Measurements from ENCODE around the gene HS2ST1. TPM values are rescaled to one million over a fixed set of nuclear protein-coding genes. Genes with fewer than 3 reads are reported as not detected.

HS2ST1 gene
- total and polyA plus RNA-seq, 2 donors (not counting 1 experiment from before 2014, with no cell fraction given): 19.2 to 22.5 TPM

GRCh38 chr1:86990826-86991225, 76.4 kb downstream of the HS2ST1 start:
- no peak overlapping the region for H2AFZ ChIP-seq (ENCODE audit: low read length)
- H3K79me2 ChIP-seq (ENCODE audit: control insufficient read depth, insufficient read depth, low read length): no peaks in the 10 kb centered on the region
- no peak overlapping the region for H3K4me2 ChIP-seq (ENCODE audit: extremely low read depth, insufficient read depth, low read length)
- no peak overlapping the region for H3K27ac ChIP-seq (ENCODE audit: insufficient read depth, low read length)
- no peaks in the 10 kb centered on the region for H3K27me3 ChIP-seq (ENCODE audit: control insufficient read depth, insufficient read depth, low read length)
- no peaks in the 10 kb centered on the region for H4K20me1 ChIP-seq (ENCODE audit: control insufficient read depth, extremely low read depth, insufficient read depth, low read length)
- no peak overlapping the region for H3K4me3 ChIP-seq (replicated peaks in 1 of 4; ENCODE audit: control extremely low read depth in 1 of 4, insufficient read depth in 1 of 4, low read depth in 3 of 4, low read length in 4 of 4)
- H3K9ac ChIP-seq (ENCODE audit: insufficient read depth, low read length): no peak overlapping the region
- H3K9me3 ChIP-seq (ENCODE audit: control insufficient read depth, insufficient read depth, low read depth, low read length): no peaks in the 10 kb centered on the region
- TF ChIP-seq EZH2 (IDR thresholded peaks at IDR 0.05; ENCODE audit: low read length, missing control alignments) (no peak), CTCF (conservative IDR thresholded peaks at IDR 0.05 in 1 of 2, IDR thresholded peaks at IDR 0.05 in 1 of 2; ENCODE audit: low read depth in 1 of 2, low read length in 2 of 2) (no peak)
- H3K36me3 ChIP-seq (ENCODE audit: control insufficient read depth, insufficient read depth, low read length): no peaks in the 10 kb centered on the region
- no peaks in the 10 kb centered on the region for H3K4me1 ChIP-seq (ENCODE audit: control insufficient read depth, extremely low read depth, insufficient read depth, low read length)
- DNase-seq (ENCODE audit: low read depth in 2 of 2): no peak

DNA sequence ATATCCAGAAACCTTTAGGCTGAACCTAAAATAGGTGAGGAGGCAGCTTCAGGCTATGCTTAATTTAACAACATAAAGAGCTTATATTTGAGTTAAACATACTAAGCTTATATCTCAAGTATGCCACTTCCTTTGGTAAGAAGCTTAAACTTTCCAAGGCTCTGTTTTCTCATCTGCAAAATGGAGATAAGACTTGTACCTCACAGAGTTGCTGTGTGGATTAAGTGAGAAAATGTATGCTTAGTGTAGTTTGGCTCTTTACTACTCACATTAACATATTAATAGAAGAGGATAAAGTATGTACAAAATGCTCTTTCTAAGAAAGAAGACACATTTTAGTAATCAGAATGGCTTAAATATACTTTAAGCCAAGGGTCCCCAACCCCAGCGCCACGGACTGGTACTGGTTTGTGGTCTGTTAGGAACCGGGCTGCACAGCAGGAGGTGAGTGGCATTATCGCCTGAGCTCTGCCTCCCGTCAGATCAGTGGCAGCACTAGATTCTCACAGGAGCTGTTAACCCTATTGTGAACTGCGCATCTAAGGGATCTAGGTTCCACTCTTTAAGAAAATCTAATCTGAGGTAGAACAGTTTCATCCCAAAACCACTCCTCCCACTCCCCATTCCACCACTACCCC, 77.2 kb downstream of the HS2ST1 start:
- Histone ChIP-seq H3K27ac (ENCODE audit: insufficient read depth, low read length) (no peak overlapping the region), H3K9ac (ENCODE audit: insufficient read depth, low read length) (no peak overlapping the region), H3K4me3 (replicated peaks in 1 of 4; ENCODE audit: control extremely low read depth in 1 of 4, insufficient read depth in 1 of 4, low read depth in 3 of 4, low read length in 4 of 4) (no peak overlapping the region), H3K27me3 (ENCODE audit: control insufficient read depth, insufficient read depth, low read length) (no peaks in the 10 kb centered on the region), H3K79me2 (ENCODE audit: control insufficient read depth, insufficient read depth, low read length) (no peaks in the 10 kb centered on the region), H2AFZ (ENCODE audit: low read length) (no peak overlapping the region), H3K4me1 (ENCODE audit: control insufficient read depth, extremely low read depth, insufficient read depth, low read length) (no peaks in the 10 kb centered on the region), H4K20me1 (ENCODE audit: control insufficient read depth, extremely low read depth, insufficient read depth, low read length) (no peaks in the 10 kb centered on the region), H3K9me3 (ENCODE audit: control insufficient read depth, insufficient read depth, low read depth, low read length) (no peaks in the 10 kb centered on the region), H3K4me2 (ENCODE audit: extremely low read depth, insufficient read depth, low read length) (no peak overlapping the region), H3K36me3 (ENCODE audit: control insufficient read depth, insufficient read depth, low read length) (no peaks in the 10 kb centered on the region)
- TF ChIP-seq CTCF (conservative IDR thresholded peaks at IDR 0.05 in 1 of 2, IDR thresholded peaks at IDR 0.05 in 1 of 2; ENCODE audit: low read depth in 1 of 2, low read length in 2 of 2): no peak
- TF ChIP-seq EZH2 (IDR thresholded peaks at IDR 0.05; ENCODE audit: low read length, missing control alignments): no peak
- DNase-seq (ENCODE audit: low read depth in 2 of 2): no peak

GRCh38 chr1:86992861-86993260, 78.4 kb downstream of the HS2ST1 start:
- Histone ChIP-seq H3K79me2 (ENCODE audit: control insufficient read depth, insufficient read depth, low read length) (no peaks in the 10 kb centered on the region), H4K20me1 (ENCODE audit: control insufficient read depth, extremely low read depth, insufficient read depth, low read length) (no peaks in the 10 kb centered on the region), H2AFZ (ENCODE audit: low read length) (no peak overlapping the region), H3K27ac (ENCODE audit: insufficient read depth, low read length) (no peak overlapping the region), H3K9ac (ENCODE audit: insufficient read depth, low read length) (no peak overlapping the region), H3K4me3 (replicated peaks in 1 of 4; ENCODE audit: control extremely low read depth in 1 of 4, insufficient read depth in 1 of 4, low read depth in 3 of 4, low read length in 4 of 4) (no peak overlapping the region), H3K4me2 (ENCODE audit: extremely low read depth, insufficient read depth, low read length) (no peak overlapping the region), H3K36me3 (ENCODE audit: control insufficient read depth, insufficient read depth, low read length) (no peaks in the 10 kb centered on the region), H3K4me1 (ENCODE audit: control insufficient read depth, extremely low read depth, insufficient read depth, low read length) (no peaks in the 10 kb centered on the region), H3K9me3 (ENCODE audit: control insufficient read depth, insufficient read depth, low read depth, low read length) (no peaks in the 10 kb centered on the region), H3K27me3 (ENCODE audit: control insufficient read depth, insufficient read depth, low read length) (no peaks in the 10 kb centered on the region)
- TF ChIP-seq EZH2 (IDR thresholded peaks at IDR 0.05; ENCODE audit: low read length, missing control alignments) (no peak), CTCF (conservative IDR thresholded peaks at IDR 0.05 in 1 of 2, IDR thresholded peaks at IDR 0.05 in 1 of 2; ENCODE audit: low read depth in 1 of 2, low read length in 2 of 2) (no peak)
- DNase-seq (ENCODE audit: low read depth in 2 of 2): no peak
